Fibroblast of the conjunctiva (primary cell): ENCODE measurements around the gene KREMEN2.
A peak's percentile ranks its signal among the peaks of the same experiment; 100 is the strongest.

Experiments used
- DNase-seq: peaks from one replicate; pipeline ENCODE4 v3.0.0-alpha.2; 2010; ENCODE audit warnings: low read depth

Gene KREMEN2

GRCh38 chr16:2964475-2965336 lies 631 bp downstream of the KREMEN2 start:
- DNase-seq = no peak

GRCh38 chr16:2966043-2966807 lies 2.1 kb downstream of the KREMEN2 start:
- DNase-seq = no peak

GRCh38 chr16:2966808-2967191 lies 2.7 kb downstream of the KREMEN2 start:
- DNase-seq = no peak

GRCh38 chr16:2967211-2967631 lies 3.1 kb downstream of the KREMEN2 start:
- no peak for DNase-seq

GRCh38 chr16:2967721-2968161 lies 3.7 kb downstream of the KREMEN2 start:
- DNase-seq = no peak

GRCh38 chr16:2968368-2968737 lies 4.3 kb downstream of the KREMEN2 start:
- no peak for DNase-seq

- DNase-seq = peak; percentile 66
Observed at GRCh38 chr16:2968738-2969544, 4.9 kb downstream of the KREMEN2 start, which contains the start of gene PAQR4. PAQR4 (plus strand) TSS chr16:2969348; CDS start chr16:2969675, 327 bp downstream.

GRCh38 chr16:2969545-2970521 lies 5.8 kb downstream of the KREMEN2 start:
- DNase-seq = peak; percentile 28

GRCh38 chr16:2970563-2970962 lies 6.5 kb downstream of the KREMEN2 start:
- DNase-seq = no peak

- DNase-seq = no peak
Observed at GRCh38 chr16:2971134-2971984, 7.3 kb downstream of the KREMEN2 start.

- DNase-seq = no peak
Observed at GRCh38 chr16:2971985-2972784, 8.1 kb downstream of the KREMEN2 start.

GRCh38 chr16:2973093-2973492 lies 9.0 kb downstream of the KREMEN2 start:
- no peak for DNase-seq

GRCh38 chr16:2973605-2974318 lies 9.7 kb downstream of the KREMEN2 start:
- no peak for DNase-seq

GRCh38 chr16:2974319-2975056 lies 10.4 kb downstream of the KREMEN2 start:
- DNase-seq = no peak

- DNase-seq = no peak
Observed at GRCh38 chr16:2975161-2975795, 11.2 kb downstream of the KREMEN2 start.

GRCh38 chr16:2976201-2976600 lies 12.1 kb downstream of the KREMEN2 start:
- DNase-seq = no peak

- DNase-seq = no peak
Observed at GRCh38 chr16:2976673-2977072, 12.6 kb downstream of the KREMEN2 start.
